GM18508 (cell line): ENCODE data around the gene ZNF622.
"Not testable (repeated sequence)": the region's sequence is repeated elsewhere in the genome, so short reads cannot be mapped to it uniquely, and the experiment has no call there.

Experiments used
- ATAC-seq: cut with Tn5 transposase; IDR thresholded peaks from one replicate; pipeline ENCODE4 v1.9.1; 2021; ENCODE audit warnings: moderate number of reproducible peaks; ENCODE audit not compliant: insufficient read depth, unreplicated experiment

ZNF622 gene

DNA sequence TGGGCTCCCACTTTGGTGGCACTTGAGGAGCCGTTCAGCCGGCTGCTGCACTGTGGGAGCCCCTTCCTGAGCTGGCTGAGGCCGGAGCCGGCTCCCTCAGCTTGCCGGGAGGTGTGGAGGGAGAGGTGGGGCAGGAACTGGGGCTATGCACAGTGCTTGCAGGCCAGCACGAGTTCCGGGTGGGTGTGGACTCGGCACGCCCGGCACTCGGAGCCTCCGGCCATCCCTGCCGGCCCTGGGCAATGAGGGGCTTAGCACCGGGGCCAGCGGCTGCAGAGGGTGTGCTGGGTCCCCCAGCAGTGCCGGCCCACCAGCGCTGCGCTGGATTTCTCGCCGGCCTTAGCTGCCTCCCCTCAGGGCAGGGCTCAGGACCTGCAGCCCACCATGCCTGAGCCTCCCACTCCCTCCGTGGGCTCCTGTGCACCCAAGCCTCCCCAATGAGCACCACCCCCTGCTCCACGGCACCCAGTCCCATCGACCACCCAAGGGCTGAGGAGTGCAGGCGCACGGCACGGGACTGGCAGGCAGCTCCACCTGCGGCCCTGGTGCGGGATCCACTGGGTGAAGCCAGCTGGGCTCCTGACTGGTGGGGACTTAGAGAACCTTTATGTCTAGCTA is 29.4 kb downstream of the ZNF622 start:
- ATAC-seq, result not testable (repeated sequence)

DNA sequence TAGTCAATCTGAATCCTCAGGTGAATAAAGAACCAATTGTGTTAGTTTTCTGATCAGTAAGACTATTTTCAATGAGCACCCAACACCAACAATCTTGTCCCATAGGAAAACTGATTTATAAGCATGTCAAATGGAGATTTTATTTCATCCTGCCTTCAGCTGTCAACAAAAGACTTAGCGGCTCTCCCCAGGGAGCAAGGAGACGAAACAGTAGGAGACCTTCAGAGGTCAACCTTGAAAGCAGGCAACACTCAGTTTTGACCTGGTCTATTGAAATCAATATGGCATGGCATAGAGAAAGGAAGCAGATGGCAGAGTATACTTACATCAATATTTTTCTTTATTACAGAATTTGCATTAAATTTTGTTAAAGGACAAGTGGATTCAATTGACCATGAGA is 34.1 kb downstream of the ZNF622 start:
- no peak for ATAC-seq

DNA sequence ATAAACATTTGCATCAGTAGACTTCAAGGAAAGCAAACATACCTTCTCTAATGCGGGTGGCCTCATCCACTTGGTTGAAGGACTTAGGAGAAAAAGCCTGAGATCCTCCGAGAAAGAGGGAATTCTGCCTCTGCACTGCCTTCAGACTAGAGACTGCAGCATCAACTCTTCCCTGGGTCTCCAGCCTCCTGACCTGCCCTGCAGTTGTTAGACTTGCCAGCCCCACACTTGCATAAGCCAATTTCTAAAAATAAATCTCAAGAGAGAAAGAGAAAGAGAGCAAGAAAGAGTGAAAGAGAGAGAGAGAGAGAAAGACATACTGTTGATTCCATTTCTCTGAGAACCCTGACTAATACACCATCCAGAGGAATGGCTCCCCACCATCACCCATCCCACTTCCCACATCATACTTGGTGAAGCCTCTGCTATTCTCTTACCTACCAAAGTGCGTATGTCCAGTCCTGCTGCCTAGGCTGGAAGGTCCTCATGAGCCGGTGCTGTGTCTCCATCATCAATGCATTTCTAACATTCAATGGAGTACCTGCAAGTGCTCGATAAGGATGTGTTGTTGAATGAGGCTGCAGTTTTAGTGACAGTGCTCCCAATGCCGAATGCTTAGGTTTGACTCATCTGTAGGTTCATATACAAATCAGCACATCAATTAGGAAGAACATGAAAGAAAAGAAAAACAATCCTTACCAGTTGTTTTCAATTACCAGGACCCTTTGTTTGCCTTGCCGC is 35.1 kb downstream of the ZNF622 start:
- ATAC-seq, result no peak

DNA sequence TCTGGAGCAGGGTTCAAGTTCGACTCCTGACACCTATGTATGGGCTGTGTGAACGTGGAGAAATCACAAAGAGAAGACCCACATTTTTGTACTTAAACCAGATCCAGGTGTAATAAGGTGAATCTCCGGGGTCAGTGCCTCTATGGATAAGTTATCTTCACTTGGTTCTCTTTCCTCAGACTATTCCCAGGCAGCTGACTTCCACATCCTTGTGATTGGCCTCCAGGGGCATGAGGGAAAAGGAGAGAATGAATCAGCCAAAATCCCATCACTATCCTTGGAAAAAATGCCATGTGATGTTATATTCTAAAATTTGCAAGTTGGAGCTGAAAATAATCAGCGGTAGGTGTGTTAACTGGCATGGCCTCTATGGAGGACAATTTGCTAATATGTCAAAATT is 37.2 kb downstream of the ZNF622 start:
- no peak for ATAC-seq

DNA sequence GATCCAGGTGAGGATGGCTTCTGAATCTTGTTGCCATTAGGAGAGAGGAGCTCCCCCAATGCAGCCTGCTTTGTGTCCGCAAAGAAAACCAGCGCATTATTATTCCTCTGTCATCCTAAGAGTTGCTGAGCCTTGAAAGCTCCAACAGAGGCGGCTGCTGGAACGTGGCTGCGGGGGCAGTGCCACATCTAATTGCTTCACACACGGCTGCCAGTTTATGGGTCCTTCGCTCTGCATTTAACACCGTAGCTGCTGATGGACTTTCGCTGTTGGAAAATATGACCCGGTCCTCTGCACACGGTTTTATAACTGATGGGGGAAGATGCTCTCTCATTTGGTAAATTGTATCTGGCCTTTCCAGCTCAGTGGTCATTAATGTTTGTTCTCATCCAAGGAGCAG is 38.0 kb downstream of the ZNF622 start:
- ATAC-seq, result no peak

DNA sequence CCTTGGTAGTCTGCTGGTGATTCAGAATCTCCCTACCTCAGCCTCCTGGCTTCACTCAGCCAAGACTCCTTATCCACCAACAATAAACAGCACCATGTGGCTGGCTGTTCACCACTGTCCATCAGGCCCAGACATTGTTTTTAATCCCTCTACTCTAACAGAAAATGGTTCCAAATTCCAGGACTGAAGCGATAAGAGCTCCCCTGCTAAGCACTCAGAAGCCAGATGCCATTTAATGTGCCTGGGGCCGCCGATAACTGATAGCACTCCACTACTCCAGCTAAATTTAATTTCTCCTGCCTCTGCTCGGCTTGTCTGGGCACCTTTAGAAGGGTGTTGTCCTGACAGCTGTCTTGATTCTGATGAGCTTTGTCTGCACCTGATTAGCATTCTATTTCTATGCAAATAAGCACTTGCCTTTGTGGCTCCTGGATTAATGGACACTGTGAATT is 47.1 kb downstream of the ZNF622 start:
- ATAC-seq, result no peak

DNA sequence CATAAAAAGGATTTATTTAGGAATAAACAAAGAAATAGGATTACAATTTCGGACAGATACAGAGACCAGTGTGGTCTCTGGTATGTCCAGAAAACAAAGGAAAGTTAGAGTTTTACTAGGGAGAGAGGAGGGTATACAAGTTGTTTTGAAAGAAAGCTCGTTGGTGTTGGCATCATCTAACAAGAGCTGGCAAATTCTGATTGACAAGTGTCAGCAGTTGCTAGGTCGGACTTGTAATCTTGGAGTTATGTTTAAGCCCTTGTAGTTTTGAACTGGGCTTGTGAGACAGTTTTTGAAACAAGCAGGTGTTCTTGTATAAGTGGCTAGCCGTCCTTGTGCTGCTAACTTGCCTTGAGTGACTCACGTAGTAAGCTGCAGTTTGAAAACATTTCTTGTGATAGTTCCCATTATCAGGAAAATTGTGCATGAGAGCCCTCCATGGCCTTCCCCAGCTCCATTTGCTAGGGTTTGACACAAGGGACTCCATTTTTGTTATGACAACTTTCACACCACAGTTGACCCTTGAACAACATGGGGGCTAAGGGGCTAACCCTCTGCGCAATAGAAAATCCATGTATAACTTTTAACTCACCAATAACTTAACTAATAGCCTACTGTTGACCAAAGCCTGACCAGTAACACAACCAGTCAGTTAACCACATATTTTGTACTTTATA is 48.1 kb downstream of the ZNF622 start:
- ATAC-seq, result no peak

DNA sequence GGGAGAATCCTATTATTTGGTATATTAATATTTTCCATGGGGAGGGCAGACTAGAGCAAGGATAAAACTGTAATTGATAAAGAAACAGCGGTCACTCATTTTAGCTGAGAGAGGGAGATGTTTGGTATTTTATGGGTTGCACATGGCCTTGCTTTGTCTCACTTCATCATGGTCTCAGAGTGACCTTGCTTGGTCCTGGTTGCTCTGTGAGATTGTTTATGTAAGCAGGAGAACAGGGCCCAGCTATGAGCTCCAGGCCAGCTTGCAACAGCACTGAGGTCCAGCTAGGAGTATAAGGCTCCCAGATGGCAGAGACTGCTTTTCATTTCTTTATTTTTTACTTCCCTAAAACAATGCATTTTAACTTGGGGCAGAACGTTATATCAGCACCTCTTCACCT is 50.7 kb downstream of the ZNF622 start:
- ATAC-seq, result no peak

DNA sequence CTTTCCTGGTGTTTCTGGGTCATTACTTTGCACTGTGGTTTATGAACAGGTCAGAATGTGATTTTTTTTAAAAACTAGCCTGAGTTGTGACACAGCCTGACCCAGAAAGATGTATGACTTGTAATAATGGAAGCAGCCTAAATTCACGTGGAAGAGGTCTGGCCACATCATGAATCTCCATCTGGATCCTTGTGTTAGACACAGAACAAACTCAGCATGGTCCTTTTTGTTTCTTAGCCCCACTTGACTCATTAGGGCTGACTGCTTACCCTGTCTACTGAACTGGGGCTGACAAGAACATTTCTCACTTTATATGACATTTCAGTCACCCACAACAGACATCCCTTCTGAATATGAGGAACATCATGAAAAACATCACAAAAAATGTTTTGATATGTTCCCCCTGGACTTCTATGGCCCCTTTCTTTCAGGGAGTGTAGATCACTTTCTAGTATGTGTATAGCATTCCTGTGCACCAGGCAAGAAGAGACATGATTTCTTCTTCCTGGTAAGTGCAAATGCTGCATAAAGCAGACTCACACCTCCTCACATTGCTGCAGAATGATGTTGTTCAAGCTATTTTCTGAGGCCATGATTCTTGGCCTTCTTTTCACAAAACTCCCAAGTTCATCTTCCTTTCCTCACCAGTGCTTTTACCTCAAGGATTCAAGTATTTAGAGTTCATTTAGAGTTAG is 52.3 kb downstream of the ZNF622 start:
- no peak for ATAC-seq

DNA sequence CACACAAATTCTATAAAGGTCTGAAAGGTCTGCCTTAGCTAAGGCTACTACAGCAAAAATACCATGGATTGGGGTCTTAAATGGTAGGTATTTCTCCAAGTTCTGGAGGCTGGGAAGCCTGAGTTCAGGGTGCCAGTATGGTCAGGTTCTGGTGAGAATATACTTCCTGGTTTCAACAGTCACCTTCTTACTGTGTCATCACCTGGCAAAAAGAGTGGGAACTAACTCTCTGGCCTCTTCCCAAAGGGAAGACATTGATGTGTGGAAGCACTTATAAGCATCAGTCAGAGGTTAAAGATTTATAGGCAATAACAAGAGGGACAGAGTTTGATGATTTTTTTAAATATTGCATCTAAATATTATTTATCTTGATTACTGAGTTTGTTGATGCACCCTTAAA is 53.0 kb downstream of the ZNF622 start:
- no peak for ATAC-seq

DNA sequence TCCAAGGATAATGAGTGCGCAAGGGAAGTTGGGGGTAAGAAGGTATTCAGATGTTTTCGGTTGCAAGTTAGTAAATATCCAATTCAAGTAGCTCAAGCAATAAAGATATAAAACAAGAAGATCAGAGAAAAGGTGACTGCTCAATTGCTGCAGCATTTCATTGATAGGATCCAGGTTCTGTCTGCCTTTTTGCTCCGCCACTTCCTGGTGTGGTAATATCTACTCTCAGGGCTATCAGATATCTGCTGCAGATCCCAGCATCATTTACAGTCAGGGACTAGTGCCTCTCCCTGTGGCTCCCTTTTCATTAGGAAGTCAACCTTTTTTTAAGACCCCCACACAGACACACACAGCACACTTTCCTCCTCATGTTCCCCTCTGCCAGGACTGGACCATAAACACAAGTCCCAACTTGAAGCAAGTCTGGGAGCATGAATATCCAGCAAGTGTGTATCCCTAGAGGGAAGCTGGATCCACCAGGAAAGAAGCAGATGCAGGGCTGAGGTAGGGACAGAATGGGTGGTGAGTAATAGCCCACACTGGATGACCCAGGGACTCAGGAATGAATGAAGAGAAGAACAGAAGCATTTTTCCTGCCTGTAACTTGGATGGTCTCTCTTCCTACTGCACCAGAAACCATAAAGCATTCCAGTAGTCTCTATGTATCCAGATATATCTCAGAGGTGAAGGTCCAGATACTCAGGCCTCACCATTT is 53.7 kb downstream of the ZNF622 start:
- no peak for ATAC-seq

DNA sequence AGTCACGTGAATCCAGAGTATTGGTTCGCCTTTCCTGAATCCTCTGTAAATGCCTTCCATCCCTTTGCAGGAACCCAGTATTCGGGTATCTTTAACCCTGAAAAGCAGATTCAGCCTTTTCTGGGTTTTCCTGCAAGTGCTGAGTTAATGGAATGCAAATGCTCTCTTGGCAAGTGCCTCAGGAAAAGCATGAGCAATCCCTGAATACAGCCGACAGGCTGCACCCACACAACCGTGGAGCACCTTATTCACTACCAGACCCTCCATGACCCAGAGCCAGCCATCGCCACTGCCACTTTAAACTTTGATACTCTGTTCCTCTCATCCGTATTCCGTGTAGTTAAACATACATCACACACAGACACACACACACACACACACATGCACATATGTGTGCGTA is 54.4 kb downstream of the ZNF622 start:
- no peak for ATAC-seq

DNA sequence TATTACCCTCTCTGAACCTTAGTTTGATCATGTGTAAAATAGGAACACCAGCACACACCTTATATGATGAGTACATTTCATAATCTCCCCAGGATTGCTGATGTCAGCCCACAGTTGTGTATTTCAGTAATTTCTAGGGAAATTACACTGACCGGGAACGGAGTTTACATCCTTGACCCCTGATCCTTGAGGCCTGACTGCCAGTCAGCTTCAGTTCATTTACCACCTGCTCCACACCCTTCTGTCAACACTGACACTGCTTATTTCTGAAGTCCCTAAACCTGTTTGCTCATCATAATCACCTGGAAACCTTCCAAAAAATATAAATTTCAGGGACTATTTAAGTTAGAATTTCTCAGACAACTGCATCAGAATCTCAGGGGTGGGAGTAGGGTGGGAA is 55.3 kb downstream of the ZNF622 start:
- no peak for ATAC-seq

DNA sequence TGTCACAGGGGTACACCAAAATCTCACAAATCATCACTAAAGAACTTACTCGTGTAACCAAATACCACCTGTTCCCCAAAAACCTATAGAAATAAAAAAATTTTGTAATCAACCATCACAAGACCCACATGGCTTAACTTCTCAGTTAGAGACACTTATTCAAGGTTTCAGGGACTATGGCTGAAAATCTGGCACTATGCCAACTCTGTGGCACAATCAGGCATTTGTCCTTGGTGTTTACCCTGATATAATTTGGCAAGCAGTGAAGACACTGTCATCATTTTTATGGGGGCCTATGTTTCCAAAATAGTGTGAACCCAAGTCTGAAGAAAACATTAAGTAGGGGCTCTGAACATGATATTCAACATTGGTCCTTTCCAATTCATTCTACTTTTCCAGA is 59.0 kb downstream of the ZNF622 start:
- ATAC-seq, result no peak

DNA sequence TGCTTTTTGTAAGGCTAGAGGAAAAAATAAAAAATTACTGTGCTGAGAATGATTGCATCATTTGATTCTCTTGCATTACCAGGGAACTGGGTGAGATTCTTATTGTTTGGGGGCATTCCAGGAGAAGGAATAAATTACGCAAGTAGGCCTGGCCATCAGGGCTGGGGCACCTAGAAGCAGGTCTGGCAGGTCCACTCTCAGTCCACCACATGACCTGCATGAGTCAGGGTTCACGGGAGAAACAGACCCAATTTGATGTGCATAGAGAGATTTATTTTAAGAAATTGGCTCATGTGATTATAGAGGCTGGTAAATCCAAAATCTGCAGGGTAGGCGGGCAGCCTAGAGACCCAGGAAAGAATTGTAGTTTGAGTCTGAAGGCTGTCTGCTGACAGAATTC is 59.6 kb downstream of the ZNF622 start:
- ATAC-seq, result no peak
